ENCODE results near the gene TLK2.

GRCh38 chr17:62653826-62654761 lies 175.5 kb downstream of the TLK2 start:
- TF ChIP-seq CTCF (IDR thresholded peaks at IDR 0.05) (no peak), POLR2A (IDR thresholded peaks at IDR 0.05) (no peak), EP300 (IDR thresholded peaks at IDR 0.05) (no peak)

All from sigmoid colon (tissue), 4 donors.